T-helper 22 cell (primary cell): ENCODE data around the gene MOGAT2.

Experiments
- DNase-seq: peaks from one replicate; pipeline ENCODE4 v3.0.0-alpha.2; 2020; ENCODE audit warnings: low read depth

Gene MOGAT2

GRCh38 chr11:75759832-75760231 lies 42.2 kb downstream of the MOGAT2 start:
- no peak for DNase-seq

- DNase-seq = no peak
These were observed 42.6 kb downstream of the MOGAT2 start for GRCh38 chr11:75760243-75760642.

- no peak for DNase-seq
These were observed 43.3 kb downstream of the MOGAT2 start for GRCh38 chr11:75760710-75761493.

GRCh38 chr11:75762158-75762557 lies 44.5 kb downstream of the MOGAT2 start:
- DNase-seq = no peak

- DNase-seq = no peak
These were observed 45.2 kb downstream of the MOGAT2 start for GRCh38 chr11:75762885-75763284.

GRCh38 chr11:75763846-75764245 lies 46.2 kb downstream of the MOGAT2 start:
- DNase-seq = no peak

- DNase-seq = no peak
These were observed 47.5 kb downstream of the MOGAT2 start for GRCh38 chr11:75765116-75765515.

- no peak for DNase-seq
These were observed 49.0 kb downstream of the MOGAT2 start for GRCh38 chr11:75766443-75767227.

GRCh38 chr11:75767228-75767572 lies 49.6 kb downstream of the MOGAT2 start:
- DNase-seq = no peak

GRCh38 chr11:75767793-75768111 lies 50.1 kb downstream of the MOGAT2 start:
- no peak for DNase-seq

GRCh38 chr11:75768112-75768908 lies 50.7 kb downstream of the MOGAT2 start, which contains the start of gene DGAT2:
TSS of gene DGAT2 (plus strand) at chr11:75768778. CDS start at chr11:75768992, 214 bp downstream.
- DNase-seq = peak; percentile 27

- no peak for DNase-seq
These were observed 51.5 kb downstream of the MOGAT2 start for GRCh38 chr11:75768909-75769771.

GRCh38 chr11:75770102-75770501 lies 52.5 kb downstream of the MOGAT2 start:
- no peak for DNase-seq

GRCh38 chr11:75771646-75772410 lies 54.2 kb downstream of the MOGAT2 start:
- no peak for DNase-seq

GRCh38 chr11:75773595-75774353 lies 56.1 kb downstream of the MOGAT2 start:
- DNase-seq = no peak

- DNase-seq = no peak
These were observed 57.4 kb downstream of the MOGAT2 start for GRCh38 chr11:75775056-75775455.

GRCh38 chr11:75776546-75776945 lies 58.9 kb downstream of the MOGAT2 start:
- no peak for DNase-seq

GRCh38 chr11:75777461-75778110 lies 59.9 kb downstream of the MOGAT2 start:
- no peak for DNase-seq

- no peak for DNase-seq
These were observed 61.3 kb downstream of the MOGAT2 start for GRCh38 chr11:75778962-75779361.

- no peak for DNase-seq
These were observed 62.3 kb downstream of the MOGAT2 start for GRCh38 chr11:75779960-75780359.
